PFSK-1 (cell line): ENCODE measurements around the gene INTS14.

ENCODE experiments used
- FOXP2 ChIP-seq: optimal IDR thresholded peaks from 2 replicates; pipeline ENCODE3; 2011; ENCODE audit warnings: borderline replicate concordance, control low read depth, inconsistent platforms; ENCODE audit not compliant: insufficient read depth; ENCODE audit errors: extremely low read length, extremely low read depth
- POLR2AphosphoS5 ChIP-seq: IDR thresholded peaks from 2 replicates; pipeline ENCODE4 v1.6.1; 2012; ENCODE audit warnings: low read depth, mild to moderate bottlenecking, control low read depth, low read length, moderate library complexity
- SIN3A ChIP-seq: IDR thresholded peaks from 2 replicates; pipeline ENCODE4 v1.6.1; 2012; ENCODE audit warnings: mild to moderate bottlenecking, low read length, moderate library complexity, borderline replicate concordance; ENCODE audit not compliant: insufficient read depth
- TAF1 ChIP-seq: IDR thresholded peaks from 2 replicates; pipeline ENCODE4 v1.6.1; 2012; ENCODE audit warnings: low read length, control low read depth, borderline replicate concordance; ENCODE audit not compliant: insufficient read depth
- TF ChIP-seq, protein P1 (sequence below), 2 experiments: IDR thresholded peaks; 2 replicates each; pipeline versions ENCODE4 v1.6.1 to v1.8.0; 2011 to 2012; ENCODE audit warnings: low read depth in 2 of 2, low read length in 2 of 2, control low read depth in 1 of 2, inconsistent platforms in 1 of 2, mild to moderate bottlenecking in 1 of 2, moderate library complexity in 1 of 2; ENCODE audit not compliant: insufficient read depth in 1 of 2

INTS14 gene

GRCh38 chr15:65603134-65603533, 7.8 kb downstream of the INTS14 start:
- TF ChIP-seq SIN3A, result no peak
- TF ChIP-seq FOXP2, result no peak
- no peak for TF ChIP-seq TAF1
- no peak for TF ChIP-seq POLR2AphosphoS5
- TF ChIP-seq, protein P1, sequence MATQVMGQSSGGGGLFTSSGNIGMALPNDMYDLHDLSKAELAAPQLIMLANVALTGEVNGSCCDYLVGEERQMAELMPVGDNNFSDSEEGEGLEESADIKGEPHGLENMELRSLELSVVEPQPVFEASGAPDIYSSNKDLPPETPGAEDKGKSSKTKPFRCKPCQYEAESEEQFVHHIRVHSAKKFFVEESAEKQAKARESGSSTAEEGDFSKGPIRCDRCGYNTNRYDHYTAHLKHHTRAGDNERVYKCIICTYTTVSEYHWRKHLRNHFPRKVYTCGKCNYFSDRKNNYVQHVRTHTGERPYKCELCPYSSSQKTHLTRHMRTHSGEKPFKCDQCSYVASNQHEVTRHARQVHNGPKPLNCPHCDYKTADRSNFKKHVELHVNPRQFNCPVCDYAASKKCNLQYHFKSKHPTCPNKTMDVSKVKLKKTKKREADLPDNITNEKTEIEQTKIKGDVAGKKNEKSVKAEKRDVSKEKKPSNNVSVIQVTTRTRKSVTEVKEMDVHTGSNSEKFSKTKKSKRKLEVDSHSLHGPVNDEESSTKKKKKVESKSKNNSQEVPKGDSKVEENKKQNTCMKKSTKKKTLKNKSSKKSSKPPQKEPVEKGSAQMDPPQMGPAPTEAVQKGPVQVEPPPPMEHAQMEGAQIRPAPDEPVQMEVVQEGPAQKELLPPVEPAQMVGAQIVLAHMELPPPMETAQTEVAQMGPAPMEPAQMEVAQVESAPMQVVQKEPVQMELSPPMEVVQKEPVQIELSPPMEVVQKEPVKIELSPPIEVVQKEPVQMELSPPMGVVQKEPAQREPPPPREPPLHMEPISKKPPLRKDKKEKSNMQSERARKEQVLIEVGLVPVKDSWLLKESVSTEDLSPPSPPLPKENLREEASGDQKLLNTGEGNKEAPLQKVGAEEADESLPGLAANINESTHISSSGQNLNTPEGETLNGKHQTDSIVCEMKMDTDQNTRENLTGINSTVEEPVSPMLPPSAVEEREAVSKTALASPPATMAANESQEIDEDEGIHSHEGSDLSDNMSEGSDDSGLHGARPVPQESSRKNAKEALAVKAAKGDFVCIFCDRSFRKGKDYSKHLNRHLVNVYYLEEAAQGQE (IDR thresholded peaks at IDR 0.05; ENCODE audit: insufficient read depth in 1 of 2, low read depth in 2 of 2, low read length in 2 of 2), result no peak

DNA sequence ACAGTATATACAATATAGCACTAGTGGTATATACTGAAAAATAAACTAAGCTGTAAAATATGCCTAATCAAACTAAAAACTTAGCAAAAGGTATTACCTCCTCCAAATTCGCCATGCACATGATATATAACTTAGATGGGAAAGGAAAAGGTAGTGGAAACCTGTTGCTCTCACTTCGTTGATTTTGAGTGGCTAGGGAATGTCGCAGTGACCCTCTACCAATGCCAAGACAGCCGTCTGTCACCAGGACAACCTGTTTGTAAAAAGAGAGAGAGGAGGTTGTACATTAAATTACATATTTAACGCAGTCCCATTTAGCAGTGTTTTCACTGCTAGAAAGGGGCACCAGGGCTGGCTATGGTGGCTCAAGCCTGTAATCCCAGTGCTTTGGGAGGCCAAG, 11.3 kb downstream of the INTS14 start:
- TF ChIP-seq FOXP2 (no peak), TAF1 (no peak), SIN3A (no peak), POLR2AphosphoS5 (no peak)
- TF ChIP-seq, protein P1 (IDR thresholded peaks at IDR 0.05; ENCODE audit: insufficient read depth in 1 of 2, low read depth in 2 of 2, low read length in 2 of 2), result no peak

DNA sequence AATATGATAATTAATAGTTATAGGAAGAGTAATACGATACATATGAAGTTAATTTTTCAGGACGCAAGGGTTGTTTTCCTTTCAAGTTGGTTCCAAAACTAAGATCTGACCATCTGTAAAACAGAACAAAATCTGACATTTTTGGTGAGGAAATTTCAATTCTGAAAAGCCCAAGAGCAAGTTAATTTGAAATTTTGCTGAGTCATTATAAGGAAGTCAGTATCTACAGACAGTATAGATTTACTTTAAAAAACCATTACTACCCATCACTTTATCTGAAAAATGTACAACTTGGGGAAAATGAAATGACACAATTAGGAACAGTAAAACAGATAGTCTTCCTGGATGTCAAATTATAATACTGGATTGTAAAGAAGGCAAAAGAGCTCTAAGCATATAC, 12.5 kb downstream of the INTS14 start:
- TF ChIP-seq SIN3A, result no peak
- TF ChIP-seq TAF1, result no peak
- no peak for TF ChIP-seq POLR2AphosphoS5
- TF ChIP-seq, protein P1 (IDR thresholded peaks at IDR 0.05; ENCODE audit: insufficient read depth in 1 of 2, low read depth in 2 of 2, low read length in 2 of 2), result no peak
- TF ChIP-seq FOXP2, result no peak

- TF ChIP-seq TAF1 (no peak), FOXP2 (no peak), POLR2AphosphoS5 (no peak), SIN3A (no peak)
- TF ChIP-seq, protein P1 (IDR thresholded peaks at IDR 0.05; ENCODE audit: insufficient read depth in 1 of 2, low read depth in 2 of 2, low read length in 2 of 2), result no peak
Observed at GRCh38 chr15:65595960-65596359, 15.0 kb downstream of the INTS14 start.

DNA sequence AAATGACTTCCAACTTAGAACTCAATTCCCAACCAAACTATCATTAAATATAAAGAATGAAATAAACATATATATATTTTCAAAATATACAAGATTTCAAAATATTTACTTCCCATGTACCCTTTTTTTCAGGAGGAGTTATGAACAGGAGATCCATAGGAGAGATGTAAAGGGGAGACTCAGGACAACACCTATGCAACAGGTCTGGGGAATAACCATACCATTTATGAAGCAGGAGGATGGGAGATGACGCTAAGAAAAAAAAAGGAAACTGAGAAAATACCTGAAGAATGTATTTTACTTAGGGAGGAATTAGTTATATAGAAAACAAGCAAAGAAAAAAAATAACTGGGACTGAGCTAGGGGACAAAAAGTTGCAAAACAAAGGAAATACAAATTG, 23.8 kb downstream of the INTS14 start:
- TF ChIP-seq, protein P1 (IDR thresholded peaks at IDR 0.05; ENCODE audit: insufficient read depth in 1 of 2, low read depth in 2 of 2, low read length in 2 of 2), result no peak
- TF ChIP-seq TAF1 (no peak), POLR2AphosphoS5 (no peak), SIN3A (no peak), FOXP2 (no peak)
